PC-9 (cell line): ENCODE measurements around the gene WNK2.

ENCODE experiments used
- EZH2 ChIP-seq: fragments of 200-600 bp; sonication (generic); IDR thresholded peaks from 2 replicates; pipeline ENCODE4 v1.8.0; 2017; ENCODE audit warnings: antibody characterized with exemption, low read depth
- TF ChIP-seq, protein P1 (sequence below): fragments of 200-600 bp; sonication (generic); conservative IDR thresholded peaks from 2 replicates; pipeline ENCODE4 v1.6.1; 2017; ENCODE audit warnings: mixed run types, antibody characterized with exemption, mild to moderate bottlenecking, moderate library complexity

DNA sequence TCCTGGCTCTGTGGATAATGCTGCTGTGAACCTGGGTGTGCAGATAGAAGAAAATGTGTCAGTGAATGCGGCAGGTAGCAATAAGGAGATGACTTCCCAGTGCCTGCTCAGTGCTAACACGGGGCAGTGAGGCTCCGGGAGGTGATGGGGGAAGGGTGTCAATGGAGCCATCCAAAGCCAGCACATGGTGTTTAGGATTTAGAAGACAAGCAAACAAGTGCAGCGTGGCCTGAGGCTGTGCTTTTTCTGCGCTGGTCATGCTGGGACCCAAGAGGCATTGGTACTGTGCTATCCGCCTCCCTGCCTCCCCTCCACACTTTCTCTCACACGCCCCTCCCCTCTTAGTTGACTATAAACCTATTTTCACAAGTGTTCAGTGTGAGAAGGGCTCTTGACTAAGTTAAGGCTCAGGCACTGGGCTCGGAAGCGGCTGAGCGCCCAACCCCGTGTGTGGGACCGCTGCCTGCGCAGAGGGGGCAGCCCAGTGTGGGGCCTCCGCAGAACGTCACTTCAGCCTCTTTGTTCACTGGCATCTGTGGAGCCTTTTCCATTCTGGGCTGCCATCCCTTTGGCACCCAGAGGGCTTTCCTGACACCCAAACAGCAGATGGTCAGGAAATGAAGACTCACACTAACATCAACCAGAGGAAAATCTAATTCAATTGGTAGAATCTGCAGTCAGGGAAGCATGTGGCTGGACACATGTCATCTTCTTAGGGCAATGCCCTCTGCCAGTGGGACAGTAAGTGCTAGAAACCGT lies 28.0 kb upstream of the WNK2 start:
- TF ChIP-seq, protein P1, sequence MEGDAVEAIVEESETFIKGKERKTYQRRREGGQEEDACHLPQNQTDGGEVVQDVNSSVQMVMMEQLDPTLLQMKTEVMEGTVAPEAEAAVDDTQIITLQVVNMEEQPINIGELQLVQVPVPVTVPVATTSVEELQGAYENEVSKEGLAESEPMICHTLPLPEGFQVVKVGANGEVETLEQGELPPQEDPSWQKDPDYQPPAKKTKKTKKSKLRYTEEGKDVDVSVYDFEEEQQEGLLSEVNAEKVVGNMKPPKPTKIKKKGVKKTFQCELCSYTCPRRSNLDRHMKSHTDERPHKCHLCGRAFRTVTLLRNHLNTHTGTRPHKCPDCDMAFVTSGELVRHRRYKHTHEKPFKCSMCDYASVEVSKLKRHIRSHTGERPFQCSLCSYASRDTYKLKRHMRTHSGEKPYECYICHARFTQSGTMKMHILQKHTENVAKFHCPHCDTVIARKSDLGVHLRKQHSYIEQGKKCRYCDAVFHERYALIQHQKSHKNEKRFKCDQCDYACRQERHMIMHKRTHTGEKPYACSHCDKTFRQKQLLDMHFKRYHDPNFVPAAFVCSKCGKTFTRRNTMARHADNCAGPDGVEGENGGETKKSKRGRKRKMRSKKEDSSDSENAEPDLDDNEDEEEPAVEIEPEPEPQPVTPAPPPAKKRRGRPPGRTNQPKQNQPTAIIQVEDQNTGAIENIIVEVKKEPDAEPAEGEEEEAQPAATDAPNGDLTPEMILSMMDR, result no peak
- no peak for TF ChIP-seq EZH2
